Ascending aorta (tissue), 2 donors: ENCODE data around the gene SCAND1. TPM values are rescaled to one million over a fixed set of nuclear protein-coding genes. Genes with fewer than 3 reads are reported as not detected.

ENCODE experiments used
- DNase-seq, 2 donors: peaks; one replicate each; pipeline ENCODE4 v3.0.0-alpha.2; 2019; ENCODE audit warnings: low spot score in 2 of 2
- H3K27ac ChIP-seq, 2 donors: fragments of 200-600 bp; sonication (generic); one replicate each; pipeline ENCODE4 v1.5.1; 2016 to 2017; ENCODE audit warnings: mild to moderate bottlenecking in 1 of 2
- H3K27me3 ChIP-seq: fragments of 200-600 bp; sonication (generic); one replicate; pipeline ENCODE4 v1.5.1; 2017
- H3K36me3 ChIP-seq, 2 donors: fragments of 200-600 bp; sonication (generic); one replicate each; pipeline ENCODE4 v1.5.1; 2016
- H3K4me1 ChIP-seq, 2 donors: fragments of 200-600 bp; sonication (generic); one replicate each; pipeline ENCODE4 v1.5.1; 2016 to 2017; ENCODE audit warnings: mild to moderate bottlenecking in 1 of 2
- H3K4me3 ChIP-seq, 2 donors: fragments of 200-600 bp; sonication (generic); one replicate each; pipeline ENCODE4 v1.5.1; 2016 to 2017; ENCODE audit warnings: mild to moderate bottlenecking in 1 of 2
- H3K9me3 ChIP-seq, 2 donors: fragments of 200-600 bp; sonication (generic); one replicate each; pipeline ENCODE4 v1.5.1; 2016
- intact Hi-C: fragments of 100-400 bp; cut with DNase I; formaldehyde crosslinking; loops from one replicate; pipeline ENCODE4 v1.15.1; 2023
- total RNA-seq: library from RNA; depleted of rRNA; stranded (reverse); fragments of >200 nt; gene quantifications from one replicate; pipeline ENCODE4 v1.1.0, GENCODE V29; 2016
- TF ChIP-seq, protein P1 (sequence below), 3 experiments: fragments of 200-600 bp in 2 of 3; fragments of 450-650 bp in 1 of 3; sonication (generic) in 2 of 3; IDR thresholded peaks; one replicate each; pipeline ENCODE4 v1.5.1; 2016 to 2019; ENCODE audit warnings: antibody characterized with exemption in 3 of 3, mild to moderate bottlenecking in 1 of 3, moderate library complexity in 1 of 3

Gene SCAND1
- total RNA-seq, 1 donor from 2014 or later, result 146 TPM

DNA sequence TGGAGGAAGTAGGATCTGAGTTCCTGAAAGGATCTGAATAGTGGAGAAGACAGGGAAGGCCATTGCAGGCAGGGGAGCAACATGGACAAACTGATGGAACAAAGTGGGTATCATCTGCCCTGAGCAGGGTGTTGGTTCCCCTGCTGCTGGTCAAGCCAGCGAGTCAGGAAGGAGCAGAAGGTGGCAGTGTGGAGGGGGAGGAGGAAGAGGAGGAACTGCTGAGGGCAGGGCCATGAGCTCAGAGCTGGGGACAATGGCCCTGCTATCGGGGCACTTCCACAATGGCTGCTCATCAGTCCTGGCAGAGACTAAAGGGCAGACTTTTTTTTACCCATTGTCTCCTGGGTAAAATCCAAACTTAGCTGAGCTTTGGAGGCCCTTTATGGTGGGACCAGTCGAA, 27.7 kb upstream of the SCAND1 start:
- no peaks in the 10 kb centered on the region for H3K27me3 ChIP-seq
- no peaks in the 10 kb centered on the region for H3K4me1 ChIP-seq
- no peak overlapping the region for H3K27ac ChIP-seq
- H3K36me3 ChIP-seq, result no peaks in the 10 kb centered on the region
- DNase-seq, result no peak
- TF ChIP-seq, protein P1, sequence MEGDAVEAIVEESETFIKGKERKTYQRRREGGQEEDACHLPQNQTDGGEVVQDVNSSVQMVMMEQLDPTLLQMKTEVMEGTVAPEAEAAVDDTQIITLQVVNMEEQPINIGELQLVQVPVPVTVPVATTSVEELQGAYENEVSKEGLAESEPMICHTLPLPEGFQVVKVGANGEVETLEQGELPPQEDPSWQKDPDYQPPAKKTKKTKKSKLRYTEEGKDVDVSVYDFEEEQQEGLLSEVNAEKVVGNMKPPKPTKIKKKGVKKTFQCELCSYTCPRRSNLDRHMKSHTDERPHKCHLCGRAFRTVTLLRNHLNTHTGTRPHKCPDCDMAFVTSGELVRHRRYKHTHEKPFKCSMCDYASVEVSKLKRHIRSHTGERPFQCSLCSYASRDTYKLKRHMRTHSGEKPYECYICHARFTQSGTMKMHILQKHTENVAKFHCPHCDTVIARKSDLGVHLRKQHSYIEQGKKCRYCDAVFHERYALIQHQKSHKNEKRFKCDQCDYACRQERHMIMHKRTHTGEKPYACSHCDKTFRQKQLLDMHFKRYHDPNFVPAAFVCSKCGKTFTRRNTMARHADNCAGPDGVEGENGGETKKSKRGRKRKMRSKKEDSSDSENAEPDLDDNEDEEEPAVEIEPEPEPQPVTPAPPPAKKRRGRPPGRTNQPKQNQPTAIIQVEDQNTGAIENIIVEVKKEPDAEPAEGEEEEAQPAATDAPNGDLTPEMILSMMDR (IDR thresholded peaks at IDR 0.05), result no peak
- H3K9me3 ChIP-seq, result no peaks in the 10 kb centered on the region
- intact Hi-C loops, result no loop called here
- H3K4me3 ChIP-seq, result no peak overlapping the region

DNA sequence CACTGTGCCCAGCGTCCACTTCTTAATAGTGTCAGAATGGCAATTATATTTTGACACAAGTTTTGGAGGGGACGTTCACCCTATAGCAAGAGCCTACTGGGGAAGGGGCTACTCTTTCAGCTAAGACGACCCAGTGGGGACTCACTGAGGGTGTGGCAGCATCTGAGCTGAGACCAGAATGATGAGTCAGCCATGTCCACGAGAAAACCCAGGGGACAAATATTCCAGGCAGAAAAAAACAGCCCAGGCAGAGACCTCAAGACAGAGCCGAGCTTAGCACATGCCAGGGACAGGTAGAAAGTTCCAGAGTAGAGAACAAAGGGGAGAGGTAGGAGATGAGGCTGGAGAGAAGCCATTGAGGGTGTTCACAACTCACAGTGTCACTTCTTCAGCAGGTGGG, 25.2 kb upstream of the SCAND1 start:
- no peak for DNase-seq
- no peaks in the 10 kb centered on the region for H3K9me3 ChIP-seq
- H3K4me1 ChIP-seq, result no peaks in the 10 kb centered on the region
- H3K27ac ChIP-seq, result no peak overlapping the region
- H3K27me3 ChIP-seq, result no peaks in the 10 kb centered on the region
- H3K36me3 ChIP-seq, result no peaks in the 10 kb centered on the region
- TF ChIP-seq, protein P1 (IDR thresholded peaks at IDR 0.05), result no peak
- intact Hi-C loops, result no loop called here
- no peak overlapping the region for H3K4me3 ChIP-seq

DNA sequence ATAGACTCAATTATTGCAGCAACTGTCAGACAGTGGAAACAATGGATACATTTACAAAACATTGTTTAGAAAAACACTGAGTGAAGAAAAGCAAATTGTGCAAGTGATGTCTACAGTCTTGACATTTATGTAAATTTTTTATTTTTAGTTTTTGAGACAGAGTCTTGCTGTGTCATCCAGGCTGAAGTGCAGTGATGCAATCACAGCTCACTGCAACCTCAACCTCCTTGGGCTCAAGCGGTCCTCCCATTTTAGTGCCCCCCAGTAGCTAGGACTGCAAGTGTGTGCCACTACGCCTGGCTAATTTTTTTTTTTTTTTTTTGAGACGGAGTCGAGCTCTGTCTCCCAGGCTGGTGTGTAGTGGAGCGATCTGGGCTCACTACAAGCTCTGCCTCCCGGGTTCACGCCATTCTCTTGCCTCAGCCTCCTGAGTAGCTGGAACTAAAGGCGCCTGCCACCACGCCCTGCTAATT, 23.8 kb upstream of the SCAND1 start:
- intact Hi-C loops, result no loop called here
- Histone ChIP-seq H3K4me3 (no peak overlapping the region), H3K36me3 (no peaks in the 10 kb centered on the region), H3K27me3 (no peaks in the 10 kb centered on the region), H3K9me3 (no peaks in the 10 kb centered on the region), H3K4me1 (no peaks in the 10 kb centered on the region), H3K27ac (no peak overlapping the region)
- no peak for DNase-seq
- TF ChIP-seq, protein P1 (IDR thresholded peaks at IDR 0.05), result no peak

DNA sequence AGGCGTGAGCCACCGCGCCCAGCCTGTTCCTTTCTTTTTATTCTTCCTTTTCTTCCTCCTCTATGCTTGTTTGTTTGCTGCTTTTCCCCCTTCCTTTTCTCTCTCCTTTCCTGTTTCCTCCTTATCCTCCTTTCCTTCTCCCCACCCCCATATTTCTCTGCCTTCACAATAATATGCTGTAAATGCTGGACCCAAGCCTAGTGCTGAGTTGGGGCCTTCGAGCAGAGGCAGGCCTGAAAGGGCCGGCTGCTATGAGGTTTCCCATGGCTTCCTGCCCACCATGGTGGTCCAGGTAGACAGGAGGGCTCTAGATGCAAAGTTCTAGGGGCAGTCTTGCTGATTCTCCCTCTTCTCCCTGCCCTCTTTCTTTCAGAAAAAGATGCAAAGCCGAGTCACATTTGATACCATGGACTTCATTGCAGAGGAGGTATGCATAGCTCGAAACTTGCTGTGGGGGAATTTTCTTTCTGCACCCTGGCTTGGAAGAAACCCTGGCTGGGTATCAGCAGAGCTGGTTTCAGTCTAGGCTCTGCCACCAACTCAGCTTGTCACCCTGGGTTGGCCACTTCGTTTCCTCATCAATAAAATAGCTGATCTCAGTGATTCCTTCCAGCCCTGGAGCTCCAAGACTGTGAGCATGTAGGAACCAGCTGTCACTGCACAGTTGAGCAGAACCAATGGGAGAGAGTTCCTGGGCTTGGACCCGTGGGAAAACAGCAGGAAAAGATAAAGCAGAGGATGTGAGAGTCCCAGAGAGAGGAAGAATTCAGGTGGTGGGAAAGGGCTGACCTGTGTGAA, 21.5 kb upstream of the SCAND1 start:
- H3K4me3 ChIP-seq, result no peak overlapping the region
- no peaks in the 10 kb centered on the region for H3K27me3 ChIP-seq
- no peaks in the 10 kb centered on the region for H3K36me3 ChIP-seq
- H3K4me1 ChIP-seq, result no peaks in the 10 kb centered on the region
- no peaks in the 10 kb centered on the region for H3K9me3 ChIP-seq
- intact Hi-C loops, result no loop called here
- TF ChIP-seq, protein P1 (IDR thresholded peaks at IDR 0.05), result no peak
- H3K27ac ChIP-seq, result no peak overlapping the region
- DNase-seq, result no peak

DNA sequence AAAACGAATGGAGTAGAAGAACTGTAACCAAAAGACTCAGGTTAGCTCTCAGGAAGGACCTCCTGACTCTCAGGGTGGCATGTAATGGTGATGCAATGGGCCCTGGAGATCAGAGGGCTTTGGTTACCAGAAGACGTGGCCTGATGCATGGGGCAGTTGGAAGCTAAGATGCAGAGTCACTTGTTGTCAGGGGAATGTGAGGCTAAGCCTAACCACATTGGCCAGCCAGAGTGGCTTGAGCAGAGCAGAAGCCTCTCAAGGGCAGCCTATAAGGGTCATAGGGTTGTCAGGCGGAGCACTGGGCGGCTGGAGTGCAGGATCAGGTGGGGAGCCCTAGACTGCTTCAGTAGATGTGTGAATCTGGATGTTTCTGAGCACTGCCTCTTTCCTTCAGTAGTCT, 20.0 kb upstream of the SCAND1 start:
- Histone ChIP-seq H3K9me3 (no peaks in the 10 kb centered on the region), H3K27ac (no peak overlapping the region), H3K4me3 (no peak overlapping the region), H3K4me1 (no peaks in the 10 kb centered on the region), H3K36me3 (no peaks in the 10 kb centered on the region), H3K27me3 (no peaks in the 10 kb centered on the region)
- TF ChIP-seq, protein P1 (IDR thresholded peaks at IDR 0.05), result no peak
- intact Hi-C loops, result no loop called here
- DNase-seq, result no peak
